OCI-LY1 (cell line): Measurements from ENCODE around the gene PRRX1.

Source experiments
- EZH2 ChIP-seq: fragments of 200-600 bp; sonication (generic), shearing (Covaris generic); IDR thresholded peaks from 2 replicates; pipeline ENCODE4 v1.8.0; 2017; ENCODE audit warnings: borderline replicate concordance, mixed run types, mild to moderate bottlenecking, antibody characterized with exemption, low read length, moderate library complexity, mixed read lengths
- TF ChIP-seq, protein P1 (sequence below): fragments of 200-600 bp; sonication (generic), shearing (Covaris generic); IDR thresholded peaks from 2 replicates; pipeline ENCODE4 v1.5.1; 2017; ENCODE audit warnings: mild to moderate bottlenecking, antibody characterized with exemption, low read length, moderate library complexity, mixed read lengths

GRCh38 chr1:170755795-170756194 lies 91.9 kb downstream of the PRRX1 start:
- TF ChIP-seq, protein P1, sequence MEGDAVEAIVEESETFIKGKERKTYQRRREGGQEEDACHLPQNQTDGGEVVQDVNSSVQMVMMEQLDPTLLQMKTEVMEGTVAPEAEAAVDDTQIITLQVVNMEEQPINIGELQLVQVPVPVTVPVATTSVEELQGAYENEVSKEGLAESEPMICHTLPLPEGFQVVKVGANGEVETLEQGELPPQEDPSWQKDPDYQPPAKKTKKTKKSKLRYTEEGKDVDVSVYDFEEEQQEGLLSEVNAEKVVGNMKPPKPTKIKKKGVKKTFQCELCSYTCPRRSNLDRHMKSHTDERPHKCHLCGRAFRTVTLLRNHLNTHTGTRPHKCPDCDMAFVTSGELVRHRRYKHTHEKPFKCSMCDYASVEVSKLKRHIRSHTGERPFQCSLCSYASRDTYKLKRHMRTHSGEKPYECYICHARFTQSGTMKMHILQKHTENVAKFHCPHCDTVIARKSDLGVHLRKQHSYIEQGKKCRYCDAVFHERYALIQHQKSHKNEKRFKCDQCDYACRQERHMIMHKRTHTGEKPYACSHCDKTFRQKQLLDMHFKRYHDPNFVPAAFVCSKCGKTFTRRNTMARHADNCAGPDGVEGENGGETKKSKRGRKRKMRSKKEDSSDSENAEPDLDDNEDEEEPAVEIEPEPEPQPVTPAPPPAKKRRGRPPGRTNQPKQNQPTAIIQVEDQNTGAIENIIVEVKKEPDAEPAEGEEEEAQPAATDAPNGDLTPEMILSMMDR: no peak
- no peak for TF ChIP-seq EZH2
